ENCODE data around the gene HMGB2.

Gene HMGB2

GRCh38 chr4:173328236-173328901 lies 5.8 kb downstream of the HMGB2 start:
- no peak for TF ChIP-seq CTCF (IDR thresholded peaks at IDR 0.05; ENCODE audit: low read depth, low read length)
- no peak overlapping the region for H3K4me3 ChIP-seq (ENCODE audit: low read depth, low read length)

GRCh38 chr4:173325007-173325736 lies 9.0 kb downstream of the HMGB2 start:
- H3K4me3 ChIP-seq (ENCODE audit: low read depth, low read length): no peak overlapping the region
- no peak for TF ChIP-seq CTCF (IDR thresholded peaks at IDR 0.05; ENCODE audit: low read depth, low read length)

GRCh38 chr4:173319696-173320095 lies 14.5 kb downstream of the HMGB2 start:
- no peak overlapping the region for H3K4me3 ChIP-seq (ENCODE audit: low read depth, low read length)
- TF ChIP-seq CTCF (IDR thresholded peaks at IDR 0.05; ENCODE audit: low read depth, low read length): no peak

- no peak for TF ChIP-seq CTCF (IDR thresholded peaks at IDR 0.05; ENCODE audit: low read depth, low read length)
- no peak overlapping the region for H3K4me3 ChIP-seq (ENCODE audit: low read depth, low read length)
Measured at GRCh38 chr4:173318648-173319211, 15.4 kb downstream of the HMGB2 start.

- no peak for TF ChIP-seq CTCF (IDR thresholded peaks at IDR 0.05; ENCODE audit: low read depth, low read length)
- no peak overlapping the region for H3K4me3 ChIP-seq (ENCODE audit: low read depth, low read length)
Measured at GRCh38 chr4:173318240-173318639, 15.9 kb downstream of the HMGB2 start.

GRCh38 chr4:173317004-173317403 lies 17.2 kb downstream of the HMGB2 start:
- H3K4me3 ChIP-seq (ENCODE audit: low read depth, low read length): no peak overlapping the region

More at GRCh38 chr4:173317004-173317403, 17.2 kb downstream of the HMGB2 start:
- TF ChIP-seq CTCF (IDR thresholded peaks at IDR 0.05; ENCODE audit: low read depth, low read length): no peak

Measured in WI38 (cell line).